MM.1S (cell line): Measurements from ENCODE around the gene ARF6.

ENCODE experiments used
- CTCF ChIP-seq: fragments of 300-600 bp; sonication (generic); IDR thresholded peaks from 2 replicates; pipeline ENCODE4 v1.5.1; 2016; ENCODE audit warnings: antibody characterized with exemption, low read length, mixed read lengths
- EZH2 ChIP-seq: fragments of 300-600 bp; sonication (generic); optimal IDR thresholded peaks from 2 replicates; pipeline ENCODE3; 2017; ENCODE audit warnings: low read depth, mild to moderate bottlenecking, antibody characterized with exemption, low read length, mixed read lengths
- EZH2phosphoT487 ChIP-seq: fragments of 300-600 bp; sonication (generic); IDR thresholded peaks from 2 replicates; pipeline ENCODE4 v1.6.1; 2018; ENCODE audit warnings: antibody characterized with exemption, low read length

GRCh38 chr14:49893309-49894213 lies 679 bp downstream of the ARF6 start:
- no peak for TF ChIP-seq CTCF
- TF ChIP-seq EZH2: no peak
- TF ChIP-seq EZH2phosphoT487: no peak
